H1 (cell line): ENCODE results near the gene AFG1L.

Experiments
- CREB1 ChIP-seq: IDR thresholded peaks from 2 replicates; pipeline ENCODE4 v1.6.1; 2012; ENCODE audit warnings: inconsistent platforms
- CTCF ChIP-seq, 3 experiments: IDR thresholded peaks; 1 replicate in 2 of 3; 2 replicates in 1 of 3; pipeline versions ENCODE4 v1.5.1 to v1.6.1; 2011; ENCODE audit warnings: low read length in 3 of 3, mild to moderate bottlenecking in 3 of 3, inconsistent platforms in 2 of 3, low read depth in 1 of 3, moderate library complexity in 1 of 3; ENCODE audit not compliant: insufficient read depth in 1 of 3; ENCODE audit errors: control extremely low read depth in 1 of 3
- JUND ChIP-seq: IDR thresholded peaks from 2 replicates; pipeline ENCODE4 v1.6.1; 2011; ENCODE audit warnings: mild to moderate bottlenecking, improper control_type of control experiment, low read length

- TF ChIP-seq CTCF (IDR thresholded peaks at IDR 0.05; ENCODE audit: control extremely low read depth in 1 of 3, insufficient read depth in 1 of 3, low read depth in 1 of 3, low read length in 3 of 3) (peak; percentile 45 to 91 (median 90)), JUND (no peak), CREB1 (no peak)
Observed at GRCh38 chr6:108541843-108542759, 247.2 kb downstream of the AFG1L start.
